GM21381 (cell line): ENCODE data around the gene KIAA0319L.
"Not testable (repeated sequence)": the region's sequence is repeated elsewhere in the genome, so short reads cannot be mapped to it uniquely, and the experiment has no call there.

Source experiments
- ATAC-seq: cut with Tn5 transposase; IDR thresholded peaks from one replicate; pipeline ENCODE4 v1.9.1; 2021; ENCODE audit warnings: mild to moderate bottlenecking, moderate library complexity; ENCODE audit not compliant: unreplicated experiment

KIAA0319L gene

DNA sequence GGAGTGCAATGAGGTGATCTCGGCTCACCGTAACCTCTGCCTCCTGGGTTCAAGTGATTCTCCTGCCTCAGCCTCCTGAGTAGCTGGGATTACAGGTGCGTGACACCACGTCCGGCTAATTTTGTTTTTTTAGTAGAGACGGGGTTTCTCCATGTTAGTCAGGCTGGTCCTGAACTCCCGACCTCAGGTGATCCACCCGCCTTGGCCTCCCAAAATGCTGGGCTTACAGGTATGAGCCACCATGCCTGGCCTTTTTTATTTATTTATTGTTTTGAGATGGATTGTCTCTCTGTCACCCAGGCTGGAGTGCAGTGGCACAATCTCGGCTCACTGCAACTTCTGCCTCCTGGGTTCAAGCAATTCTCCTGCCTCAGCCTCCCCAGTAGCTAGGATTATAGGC is 24.4 kb upstream of the KIAA0319L start:
- not testable (repeated sequence) for ATAC-seq

DNA sequence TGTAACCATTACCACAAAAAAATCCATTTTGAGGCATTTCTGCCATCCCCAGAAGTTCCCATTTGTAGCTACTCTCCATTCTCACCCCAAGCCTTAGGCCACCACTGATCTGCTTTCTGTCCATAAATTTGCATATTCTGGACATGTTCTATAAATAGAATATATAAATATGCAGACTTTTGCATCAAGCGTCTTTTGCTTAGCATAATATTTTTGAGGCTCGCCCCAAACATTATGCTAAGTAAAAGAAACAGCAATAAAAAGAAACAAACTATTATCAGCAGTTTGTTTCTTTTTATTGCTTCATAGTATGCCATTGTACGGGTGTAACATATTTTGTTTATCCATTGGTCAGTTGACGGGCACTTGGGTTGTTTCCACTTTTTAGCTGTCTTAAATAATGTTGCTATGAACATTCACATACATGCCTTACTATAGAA is 23.8 kb upstream of the KIAA0319L start:
- ATAC-seq: no peak

DNA sequence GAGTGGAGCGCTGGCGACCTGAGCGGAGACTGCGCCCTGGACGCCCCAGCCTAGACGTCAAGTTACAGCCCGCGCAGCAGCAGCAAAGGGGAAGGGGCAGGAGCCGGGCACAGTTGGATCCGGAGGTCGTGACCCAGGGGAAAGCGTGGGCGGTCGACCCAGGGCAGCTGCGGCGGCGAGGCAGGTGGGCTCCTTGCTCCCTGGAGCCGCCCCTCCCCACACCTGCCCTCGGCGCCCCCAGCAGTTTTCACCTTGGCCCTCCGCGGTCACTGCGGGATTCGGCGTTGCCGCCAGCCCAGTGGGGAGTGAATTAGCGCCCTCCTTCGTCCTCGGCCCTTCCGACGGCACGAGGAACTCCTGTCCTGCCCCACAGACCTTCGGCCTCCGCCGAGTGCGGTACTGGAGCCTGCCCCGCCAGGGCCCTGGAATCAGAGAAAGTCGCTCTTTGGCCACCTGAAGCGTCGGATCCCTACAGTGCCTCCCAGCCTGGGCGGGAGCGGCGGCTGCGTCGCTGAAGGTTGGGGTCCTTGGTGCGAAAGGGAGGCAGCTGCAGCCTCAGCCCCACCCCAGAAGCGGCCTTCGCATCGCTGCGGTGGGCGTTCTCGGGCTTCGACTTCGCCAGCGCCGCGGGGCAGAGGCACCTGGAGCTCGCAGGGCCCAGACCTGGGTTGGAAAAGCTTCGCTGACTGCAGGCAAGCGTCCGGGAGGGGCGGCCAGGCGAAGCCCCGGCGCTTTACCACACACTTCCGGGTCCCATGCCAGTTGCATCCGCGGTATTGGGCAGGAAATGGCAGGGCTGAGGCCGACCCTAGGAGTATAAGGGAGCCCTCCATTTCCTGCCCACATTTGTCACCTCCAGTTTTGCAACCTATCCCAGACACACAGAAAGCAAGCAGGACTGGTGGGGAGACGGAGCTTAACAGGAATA is 20.1 kb upstream of the KIAA0319L start:
- ATAC-seq: peak; percentile 75

DNA sequence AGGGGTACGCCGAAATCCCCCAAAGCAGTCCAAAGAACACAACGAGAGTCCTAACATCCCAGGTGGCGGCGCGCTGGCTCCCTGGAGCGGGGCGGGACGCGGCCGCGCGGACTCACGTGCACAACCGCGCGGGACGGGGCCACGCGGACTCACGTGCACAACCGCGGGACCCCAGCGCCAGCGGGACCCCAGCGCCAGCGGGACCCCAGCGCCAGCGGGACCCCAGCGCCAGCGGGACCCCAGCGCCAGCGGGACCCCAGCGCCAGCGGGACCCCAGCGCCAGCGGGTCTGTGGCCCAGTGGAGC is 19.5 kb upstream of the KIAA0319L start:
- ATAC-seq: not testable (repeated sequence)

DNA sequence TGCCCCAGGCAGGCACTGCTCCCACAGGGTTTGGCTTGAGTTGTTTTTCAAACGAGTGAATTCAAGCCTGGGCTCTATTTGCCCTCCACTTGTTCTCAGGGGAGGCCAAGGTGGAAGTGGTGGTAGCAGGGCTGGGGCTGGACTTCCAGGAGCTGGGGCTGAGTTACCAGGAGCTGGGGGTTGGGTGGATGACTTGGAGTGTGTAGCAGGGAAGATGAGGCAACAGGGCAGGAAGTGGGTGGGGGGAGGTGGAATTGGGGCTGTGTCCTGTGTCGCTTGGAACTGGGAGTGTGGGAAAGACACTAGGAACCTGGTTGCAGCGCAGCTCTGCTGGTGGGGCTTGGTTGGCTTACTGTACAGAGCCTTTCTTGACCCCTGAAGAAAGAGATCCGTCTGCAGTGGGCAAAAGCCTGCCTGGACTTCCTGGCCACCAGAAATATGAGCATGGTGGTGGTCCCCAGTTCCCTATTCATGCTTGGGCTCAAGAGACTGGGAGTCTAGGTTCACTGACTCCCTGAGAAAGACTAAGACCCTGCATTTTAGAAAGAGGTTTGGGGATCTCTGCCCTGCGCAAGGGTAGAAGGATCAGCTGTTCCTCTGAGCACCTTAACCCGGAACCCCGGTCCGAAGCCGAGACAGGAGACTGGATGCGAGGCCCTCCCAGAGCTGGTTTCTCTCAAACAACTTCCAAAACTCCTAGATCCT is 19.0 kb upstream of the KIAA0319L start:
- ATAC-seq: no peak

DNA sequence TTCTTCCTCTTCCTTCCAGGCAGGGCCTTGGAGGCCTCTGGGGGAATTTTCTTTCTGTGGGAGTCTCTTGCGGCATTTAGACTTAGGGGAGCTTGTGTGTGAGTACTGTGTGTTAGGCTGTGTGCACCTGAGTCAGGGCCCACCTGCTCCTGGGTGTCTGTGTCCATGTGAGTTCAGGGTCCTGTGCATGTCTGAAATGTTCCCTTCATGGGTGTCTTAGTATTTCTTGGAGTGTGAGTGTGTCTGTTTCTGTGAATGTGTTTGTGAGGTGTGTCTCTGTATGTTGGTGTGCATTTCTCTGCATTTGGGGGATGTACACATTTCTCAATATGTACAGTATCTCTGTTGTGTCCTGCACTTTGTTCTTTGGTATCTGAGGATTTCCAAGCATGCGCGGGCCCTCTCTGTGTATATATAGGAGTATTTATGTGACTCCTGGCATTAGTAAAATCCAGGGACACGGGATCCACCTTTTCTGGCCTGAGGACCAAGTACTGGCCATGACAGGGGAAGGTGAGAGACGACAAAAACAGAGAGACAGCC is 18.3 kb upstream of the KIAA0319L start:
- ATAC-seq: no peak

DNA sequence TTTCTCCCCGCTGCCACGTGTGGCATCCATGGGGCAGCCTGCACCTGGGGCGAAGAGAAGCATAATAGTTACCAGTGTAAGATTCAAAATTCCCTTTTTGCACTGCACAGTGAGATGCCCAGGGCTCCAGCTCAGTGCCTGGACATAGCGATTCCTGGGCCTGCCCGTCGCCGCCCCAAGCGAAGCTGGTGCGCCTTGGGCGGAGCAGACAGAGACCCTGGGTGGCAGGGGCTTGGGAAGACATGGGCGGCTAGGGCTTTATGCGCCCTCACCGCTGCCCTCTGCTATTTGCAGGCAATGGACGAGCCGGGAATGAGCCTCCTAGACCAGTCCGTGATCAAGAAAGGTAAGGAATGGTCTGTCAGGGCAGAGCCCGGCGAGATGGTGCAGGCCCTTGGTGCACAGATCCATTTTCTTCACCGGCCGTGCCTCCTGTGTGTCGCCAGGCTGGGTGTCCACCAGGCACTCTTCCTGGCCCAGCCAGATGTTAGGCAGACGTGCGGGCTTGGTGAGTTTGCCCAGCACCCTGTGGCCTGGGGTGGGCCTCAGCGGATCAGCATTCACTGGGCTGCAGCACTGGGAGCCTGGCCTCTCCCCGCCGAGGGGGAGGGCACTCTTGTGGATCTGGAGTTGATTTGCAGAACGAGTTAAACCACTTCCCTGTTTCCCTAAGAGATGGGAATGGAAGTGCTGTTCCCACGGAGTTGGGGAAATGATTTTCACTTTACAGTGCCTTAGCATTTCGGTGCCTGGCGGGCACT is 17.6 kb upstream of the KIAA0319L start:
- ATAC-seq: no peak

DNA sequence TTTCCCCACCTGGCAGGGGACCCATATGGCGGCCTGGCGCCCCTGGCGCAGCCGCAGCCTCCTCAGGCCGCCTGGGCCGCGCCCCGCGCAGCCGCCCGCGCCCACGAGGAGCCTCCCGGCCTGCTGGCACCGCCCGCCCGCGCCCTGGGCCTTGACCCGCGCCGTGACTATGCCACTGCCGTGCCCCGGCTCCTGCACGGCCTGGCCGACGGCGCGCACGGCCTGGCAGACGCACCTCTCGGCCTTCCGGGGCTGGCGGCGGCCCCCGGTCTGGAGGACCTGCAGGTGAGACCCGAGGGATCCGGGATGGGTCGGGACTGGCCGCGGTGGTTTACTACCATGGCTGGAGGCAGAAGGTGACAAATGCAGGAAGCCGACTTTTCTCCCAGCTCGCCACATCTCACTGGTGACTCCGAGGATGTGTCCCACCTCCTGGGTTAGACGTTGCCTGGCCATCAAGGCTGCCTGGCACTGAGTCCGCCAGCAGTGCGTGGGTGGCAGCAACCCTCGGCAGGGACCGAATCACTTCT is 17.0 kb upstream of the KIAA0319L start:
- no peak for ATAC-seq

DNA sequence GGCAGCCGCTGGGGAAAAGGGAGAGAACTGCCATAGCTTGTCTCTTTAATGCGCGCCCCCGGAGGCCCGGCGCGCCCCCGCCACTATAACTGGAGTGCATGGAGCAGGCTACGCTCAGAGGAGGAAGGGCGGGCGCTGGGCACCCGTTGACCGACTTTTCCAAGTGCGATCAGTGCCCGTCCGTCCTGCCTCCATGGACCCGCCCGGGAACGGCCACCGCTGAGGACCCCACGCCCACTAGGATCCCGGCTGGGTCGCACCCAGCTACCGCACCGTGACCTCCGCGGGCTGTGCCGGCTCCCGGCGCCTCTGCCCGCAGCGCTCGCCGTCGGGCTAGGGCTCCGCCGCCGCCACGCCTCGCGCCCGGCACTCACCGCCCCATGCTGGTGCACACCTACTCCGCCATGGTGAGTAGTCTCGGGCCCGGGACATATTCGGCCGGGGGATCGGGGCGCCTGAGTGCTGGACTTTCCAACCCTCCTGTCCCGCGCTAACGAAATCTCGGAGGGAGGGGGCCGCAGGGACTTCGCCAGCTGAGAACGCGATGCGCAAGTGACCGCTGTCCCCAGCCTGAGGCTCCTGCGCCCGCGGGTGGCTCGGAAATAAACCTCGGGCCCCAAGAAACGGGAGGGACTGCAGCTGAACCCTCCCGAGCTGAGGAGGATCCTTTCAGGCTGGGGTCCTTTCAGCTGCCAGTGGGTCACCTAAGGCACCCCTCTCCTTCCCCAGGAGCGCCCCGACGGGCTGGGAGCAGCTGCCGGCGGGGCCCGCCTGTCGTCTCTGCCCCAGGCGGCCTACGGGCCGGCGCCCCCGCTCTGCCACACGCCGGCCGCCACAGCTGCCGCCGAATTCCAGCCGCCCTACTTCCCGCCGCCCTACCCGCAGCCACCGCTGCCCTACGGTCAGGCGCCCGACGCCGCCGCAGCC is 16.3 kb upstream of the KIAA0319L start, which contains the start of gene TFAP2E:
Gene TFAP2E, plus strand, starts transcription at position 117 of the 927 bp plus-strand sequence. Its CDS starts 264 bp downstream, at position 381.
- no peak for ATAC-seq

DNA sequence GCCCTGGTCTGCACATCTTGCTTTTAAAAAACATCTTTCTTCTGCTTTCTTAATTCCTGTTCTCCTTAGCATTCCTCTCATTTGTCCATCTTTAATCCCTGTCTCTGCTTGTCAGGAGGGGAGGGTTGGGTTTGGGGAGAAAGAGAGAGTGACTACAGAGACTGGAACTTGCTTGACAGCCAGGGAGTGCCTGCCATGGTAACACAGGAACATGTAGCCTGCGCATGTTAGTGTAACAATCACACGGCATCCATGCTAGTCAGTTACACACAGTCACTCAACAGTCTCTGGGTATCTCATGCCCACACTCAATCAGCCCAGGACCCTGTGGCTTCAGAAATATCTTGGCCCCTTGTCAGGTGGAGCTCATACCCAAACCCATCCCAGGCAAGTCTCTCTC is 15.1 kb upstream of the KIAA0319L start:
- ATAC-seq: no peak

DNA sequence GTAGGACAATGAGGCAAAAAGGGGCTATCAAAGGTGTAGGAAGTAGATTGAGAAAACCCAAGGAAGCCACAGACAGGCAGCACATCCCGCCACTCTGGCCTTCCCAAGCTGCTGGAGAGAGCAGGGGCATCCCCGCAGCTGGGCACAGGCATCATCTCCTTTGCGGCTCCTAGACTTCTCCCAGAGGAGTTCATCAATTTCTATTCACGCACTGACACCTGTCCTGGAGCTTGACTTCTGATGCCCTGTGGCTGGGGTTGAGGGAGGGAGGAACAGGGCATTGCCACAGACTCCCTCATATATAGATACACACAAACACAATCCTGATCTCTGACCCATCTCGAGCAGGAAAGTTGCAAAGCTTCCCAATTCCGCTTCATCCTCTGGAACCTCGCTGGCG is 14.1 kb upstream of the KIAA0319L start:
- no peak for ATAC-seq

DNA sequence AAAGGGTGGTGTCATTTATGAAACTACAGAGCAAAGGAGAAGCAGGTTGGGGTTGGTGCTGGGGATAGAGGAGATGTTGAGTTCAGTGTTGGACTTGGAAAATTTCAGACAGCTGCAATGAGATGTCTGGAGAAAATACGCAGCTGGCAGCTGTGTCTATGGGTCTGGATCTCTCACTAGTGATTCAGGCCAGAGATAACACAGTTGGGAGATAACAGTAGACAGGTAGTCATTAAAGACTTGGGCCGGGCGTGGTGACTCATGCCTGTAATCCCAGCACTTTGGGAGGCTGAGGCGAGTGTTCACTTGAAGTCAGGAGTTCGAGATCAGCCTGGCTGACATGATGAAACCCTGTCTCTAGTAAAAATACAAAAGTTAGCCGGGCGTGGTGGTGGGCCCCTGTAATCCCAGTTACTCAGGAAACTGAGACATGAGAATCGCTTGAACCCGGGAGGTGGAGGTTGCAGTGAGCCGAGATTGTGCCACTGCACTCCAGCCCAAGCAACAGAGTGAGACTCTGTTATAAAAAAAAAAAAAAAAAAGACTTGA is 13.5 kb upstream of the KIAA0319L start:
- no peak for ATAC-seq

DNA sequence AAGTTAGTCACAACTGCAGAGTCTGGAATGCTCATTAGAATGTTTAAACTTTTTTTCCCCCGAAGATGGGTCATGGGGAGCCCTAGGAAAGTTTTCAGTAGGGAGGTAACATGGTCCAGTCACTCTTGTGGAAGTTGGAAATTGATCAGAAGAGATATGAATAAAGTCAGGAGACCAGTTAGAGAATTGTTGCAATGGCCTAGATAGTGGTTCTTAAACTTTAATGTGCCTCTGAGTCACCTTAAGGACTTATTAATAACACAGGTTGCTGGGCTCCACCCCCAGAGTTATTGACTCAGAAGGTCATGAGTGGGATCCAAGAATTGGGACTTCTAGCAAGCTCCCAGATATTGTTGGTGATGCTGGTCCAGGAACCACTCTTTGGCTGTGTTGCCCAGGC is 12.7 kb upstream of the KIAA0319L start:
- ATAC-seq: no peak

DNA sequence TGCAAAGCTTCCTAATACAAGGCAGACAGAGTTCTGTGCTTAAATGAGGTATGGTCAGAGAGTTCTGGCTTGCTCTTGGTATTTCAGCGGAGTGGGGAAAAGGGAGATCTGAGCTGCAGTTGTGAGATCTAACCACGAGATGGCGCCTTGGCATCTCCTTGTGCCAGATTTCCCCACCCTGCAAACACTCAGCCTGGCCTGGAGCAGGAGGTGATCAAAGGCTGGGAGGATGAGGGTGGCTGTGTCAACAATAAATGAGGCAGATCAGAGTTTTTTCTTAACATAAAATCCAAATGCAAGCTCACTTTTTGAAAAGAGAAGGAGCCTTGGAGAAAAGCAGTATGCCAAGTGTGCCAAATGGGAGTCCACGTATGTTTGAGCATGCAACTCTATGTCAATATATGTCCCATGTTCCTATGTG is 11.8 kb upstream of the KIAA0319L start:
- no peak for ATAC-seq

DNA sequence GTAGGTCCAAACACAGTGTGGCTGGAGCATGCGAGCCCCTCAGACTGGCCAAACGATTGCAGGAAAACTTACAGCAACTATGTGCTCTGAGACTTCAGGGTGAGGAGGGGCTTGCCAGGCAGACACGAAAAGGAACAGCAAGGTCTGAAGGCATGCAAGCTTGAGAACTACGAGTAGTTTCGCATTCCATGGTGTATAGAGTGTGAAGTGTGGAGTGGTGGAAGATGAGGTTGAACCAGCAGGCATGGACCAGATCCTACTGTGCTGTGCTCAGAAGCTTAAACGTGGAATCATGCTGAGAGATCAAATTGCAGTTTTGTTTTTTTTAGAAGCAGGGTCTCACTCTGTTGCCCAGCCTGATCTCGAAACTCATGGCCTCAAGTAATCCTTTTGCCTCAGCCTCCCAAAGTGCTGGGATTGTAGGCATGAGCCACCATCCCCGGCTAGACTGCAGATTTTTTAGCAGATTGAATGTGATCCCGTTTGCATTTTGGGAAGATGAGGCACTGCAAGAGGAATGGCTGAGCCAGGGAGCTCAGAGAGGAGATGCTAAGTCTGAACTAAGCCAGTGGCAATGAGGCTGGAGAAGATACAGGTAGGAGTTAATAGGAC is 10.8 kb upstream of the KIAA0319L start:
- no peak for ATAC-seq

DNA sequence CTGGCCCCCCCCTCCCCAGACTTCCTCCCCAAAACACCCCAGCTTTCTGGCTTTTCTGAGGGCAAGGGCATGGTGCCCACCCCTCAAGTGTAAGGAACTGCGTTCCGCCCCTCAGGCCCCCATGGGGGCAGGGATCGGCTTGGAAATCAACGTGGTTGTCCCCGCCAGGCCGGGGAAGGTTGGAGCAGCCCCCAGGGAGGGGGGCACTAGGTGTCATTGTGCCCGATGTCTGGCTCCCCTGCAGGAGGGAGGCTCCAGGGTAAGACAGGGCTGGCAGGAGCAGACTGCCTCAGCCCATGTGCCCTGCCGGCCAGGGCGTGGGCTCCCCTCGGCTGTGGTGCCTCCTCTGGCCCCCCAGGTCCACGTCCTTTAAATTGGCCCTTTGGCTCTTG is 8.5 kb upstream of the KIAA0319L start:
- no peak for ATAC-seq

DNA sequence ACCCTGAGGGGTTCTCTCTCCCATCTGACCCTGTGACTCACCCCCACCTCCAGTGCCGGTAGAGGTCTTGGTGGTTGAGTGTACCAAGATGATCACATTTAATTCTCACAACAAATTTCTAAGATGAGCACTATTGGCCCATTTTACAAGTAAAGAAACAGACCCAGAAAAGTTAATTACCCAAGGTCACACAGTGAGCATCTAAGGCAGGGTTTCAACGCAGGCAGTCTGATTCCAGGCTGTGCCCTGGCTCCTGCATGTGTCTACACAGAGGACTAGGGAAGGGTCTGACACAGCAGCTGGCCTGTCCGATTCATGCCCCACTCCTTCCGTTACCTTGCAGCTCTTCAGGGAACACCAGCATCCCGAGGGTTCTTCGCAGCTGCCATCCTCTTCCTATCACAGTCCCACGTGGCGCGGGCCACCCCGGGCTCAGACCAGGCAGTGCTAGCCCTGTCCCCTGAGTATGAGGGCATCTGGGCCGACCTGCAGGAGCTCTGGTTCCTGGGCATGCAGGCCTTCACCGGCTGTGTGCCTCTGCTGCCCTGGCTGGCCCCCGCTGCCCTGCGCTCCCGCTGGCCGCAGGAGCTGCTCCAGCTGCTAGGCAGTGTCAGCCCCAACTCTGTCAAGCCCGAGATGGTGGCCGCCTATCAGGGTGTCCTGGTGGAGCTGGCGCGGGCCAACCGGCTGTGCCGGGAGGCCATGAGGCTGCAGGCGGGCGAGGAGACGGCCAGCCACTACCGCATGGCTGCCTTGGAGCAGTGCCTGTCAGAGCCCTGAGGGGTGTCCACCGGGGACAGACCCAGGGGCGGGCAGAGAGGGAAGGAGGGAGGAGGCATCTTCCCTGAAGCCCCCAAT is 7.9 kb upstream of the KIAA0319L start:
- no peak for ATAC-seq
